IMR-90 (cell line): ENCODE data around the gene DYNLT2. TPM values are rescaled to one million over a fixed set of nuclear protein-coding genes. Genes with fewer than 3 reads are reported as not detected.

Source experiments
- ATAC-seq: fragments of 200-7000 bp; cut with Tn5 transposase; 2 replicates; pipeline ENCODE4 v1.9.1; 2020; ENCODE audit warnings: low read depth, mild to moderate bottlenecking, moderate library complexity
- BruUV-seq: library from RNA; stranded (reverse); fragments of 400-500 nt; replicated peaks from 2 replicates; lab custom pipeline; 2021; lab: Mats Ljungman, UMichigan
- CTCF ChIA-PET: fragments of 300-600 bp; formaldehyde crosslinking; extraction: SDS; loops from one replicate; lab custom pipeline; 2021; ENCODE audit warnings: antibody characterized with exemption; lab: Yijun Ruan, JAX
- POLR2A ChIA-PET: fragments of 300-600 bp; sonication (Branson Sonifier 250); formaldehyde crosslinking; loops from one replicate; lab custom pipeline; 2022; ENCODE audit warnings: antibody characterized with exemption; ENCODE audit not compliant: unreplicated experiment; lab: Charles Lee
- DNase-seq: peaks from one replicate; pipeline ENCODE4 v3.0.0; 2013
- H2AFZ ChIP-seq: replicated peaks from 2 replicates; pipeline ENCODE3; 2013; ENCODE audit warnings: low read length, mild to moderate bottlenecking; ENCODE audit not compliant: poor library complexity
- H2AK5ac ChIP-seq: 2 replicates; pipeline ENCODE4 v1.6.1; 2013; ENCODE audit warnings: low read depth, low read length, inconsistent platforms
- H2AK9ac ChIP-seq: replicated peaks from 2 replicates; pipeline ENCODE3; 2013; ENCODE audit warnings: mild to moderate bottlenecking, low read depth, low read length, moderate library complexity; ENCODE audit not compliant: poor library complexity
- H2BK120ac ChIP-seq: 2 replicates; pipeline ENCODE4 v1.6.1; 2013; ENCODE audit warnings: low read depth, low read length, inconsistent platforms
- H2BK15ac ChIP-seq: 3 replicates; pipeline ENCODE4 v1.6.1; 2013; ENCODE audit warnings: low read depth, low read length, inconsistent platforms
- H2BK20ac ChIP-seq: 2 replicates; pipeline ENCODE4 v1.6.1; 2013; ENCODE audit warnings: low read depth, mild to moderate bottlenecking, inconsistent platforms, low read length, moderate library complexity
- H2BK5ac ChIP-seq: 2 replicates; pipeline ENCODE4 v1.6.1; 2013; ENCODE audit warnings: mild to moderate bottlenecking, low read depth, low read length, inconsistent platforms; ENCODE audit not compliant: poor library complexity, severe bottlenecking
- H3K14ac ChIP-seq: replicated peaks from 2 replicates; pipeline ENCODE4 v1.6.1; 2013; ENCODE audit warnings: low read depth, low read length, inconsistent platforms
- H3K18ac ChIP-seq: 2 replicates; pipeline ENCODE4 v1.6.1; 2013; ENCODE audit warnings: low read depth, low read length, control low read depth
- H3K23ac ChIP-seq: 2 replicates; pipeline ENCODE4 v1.6.1; 2013; ENCODE audit warnings: low read depth, low read length, inconsistent platforms
- H3K27ac ChIP-seq: 2 replicates; pipeline ENCODE4 v1.5.1; 2013; ENCODE audit warnings: mild to moderate bottlenecking, control low read depth, low read length; ENCODE audit not compliant: insufficient read depth
- H3K27me3 ChIP-seq: 2 replicates; pipeline ENCODE4 v1.6.1; 2013; ENCODE audit warnings: low read length; ENCODE audit not compliant: control insufficient read depth, insufficient read depth
- H3K36me3 ChIP-seq: 2 replicates; pipeline ENCODE4 v1.6.1; 2013; ENCODE audit warnings: low read length, mixed read lengths; ENCODE audit not compliant: control insufficient read depth, insufficient read depth
- H3K4ac ChIP-seq: 2 replicates; pipeline ENCODE4 v1.6.1; 2013; ENCODE audit warnings: low read depth, low read length, inconsistent platforms
- H3K4me1 ChIP-seq: 2 replicates; pipeline ENCODE4 v1.6.1; 2013; ENCODE audit warnings: low read length, mixed read lengths; ENCODE audit not compliant: control insufficient read depth, insufficient read depth
- H3K4me2 ChIP-seq: 2 replicates; pipeline ENCODE4 v1.6.1; 2013; ENCODE audit warnings: low read depth, mild to moderate bottlenecking, control low read depth, low read length, moderate library complexity
- H3K4me3 ChIP-seq: 2 replicates; pipeline ENCODE4 v1.5.1; 2013; ENCODE audit warnings: low read depth, mild to moderate bottlenecking, control low read depth, low read length, moderate library complexity; ENCODE audit not compliant: insufficient read depth
- H3K56ac ChIP-seq: 2 replicates; pipeline ENCODE4 v1.6.1; 2013; ENCODE audit warnings: low read length, inconsistent platforms; ENCODE audit not compliant: insufficient read depth; ENCODE audit errors: extremely low read depth
- H3K79me1 ChIP-seq, 2 experiments: 2 replicates each; pipeline ENCODE4 v1.6.1; 2013; ENCODE audit warnings: low read length in 2 of 2, inconsistent platforms in 1 of 2, low read depth in 1 of 2
- H3K9ac ChIP-seq: 2 replicates; pipeline ENCODE4 v1.6.1; 2013; ENCODE audit warnings: low read depth, low read length, control low read depth
- H3K9me1 ChIP-seq: 2 replicates; pipeline ENCODE4 v1.6.1; 2013; ENCODE audit warnings: low read length, inconsistent platforms; ENCODE audit not compliant: insufficient read depth
- H3K9me3 ChIP-seq: 2 replicates; pipeline ENCODE4 v1.6.1; 2013; ENCODE audit warnings: low read length; ENCODE audit not compliant: control insufficient read depth, insufficient read depth
- H4K20me1 ChIP-seq: 2 replicates; pipeline ENCODE4 v1.6.1; 2013; ENCODE audit warnings: low read length, inconsistent platforms; ENCODE audit not compliant: insufficient read depth
- H4K5ac ChIP-seq: 2 replicates; pipeline ENCODE4 v1.6.1; 2013; ENCODE audit warnings: mild to moderate bottlenecking, low read depth, low read length, control low read depth
- H4K8ac ChIP-seq, 2 experiments: 2 replicates each; pipeline ENCODE4 v1.6.1; 2013; ENCODE audit warnings: low read depth in 2 of 2, low read length in 2 of 2, control low read depth in 1 of 2, inconsistent platforms in 1 of 2
- H4K91ac ChIP-seq: 2 replicates; pipeline ENCODE4 v1.6.1; 2013; ENCODE audit warnings: low read depth, low read length, inconsistent platforms; ENCODE audit not compliant: insufficient read depth
- BHLHE40 ChIP-seq: fragments of 150-350 bp; IDR thresholded peaks from 2 replicates; pipeline ENCODE4 v1.6.1; 2016; ENCODE audit warnings: mild to moderate bottlenecking, low read depth, low read length
- CHD1 ChIP-seq: IDR thresholded peaks from 2 replicates; pipeline ENCODE4 v1.6.1; 2012; ENCODE audit warnings: low read depth, low read length, improper control_type of control experiment
- CTCF ChIP-seq: conservative IDR thresholded peaks from 2 replicates; pipeline ENCODE4 v1.5.1; 2012; ENCODE audit warnings: mild to moderate bottlenecking, low read depth, low read length, improper control_type of control experiment
- ELK1 ChIP-seq: fragments of 150-350 bp; IDR thresholded peaks from 2 replicates; pipeline ENCODE4 v1.6.1; 2016; ENCODE audit warnings: low read depth, mild to moderate bottlenecking, low read length, moderate library complexity, borderline replicate concordance
- FOS ChIP-seq: fragments of 150-350 bp; IDR thresholded peaks from 2 replicates; pipeline ENCODE4 v1.6.1; 2016; ENCODE audit warnings: low read depth, low read length
- MAFK ChIP-seq: IDR thresholded peaks from 2 replicates; pipeline ENCODE4 v1.6.1; 2012; ENCODE audit warnings: low read depth, low read length, improper control_type of control experiment
- MAZ ChIP-seq: IDR thresholded peaks from 2 replicates; pipeline ENCODE4 v1.6.1; 2012; ENCODE audit warnings: low read depth, mild to moderate bottlenecking, low read length, improper control_type of control experiment, moderate library complexity, borderline replicate concordance
- MXI1 ChIP-seq: IDR thresholded peaks from 2 replicates; pipeline ENCODE4 v1.6.1; 2012; ENCODE audit warnings: low read depth, mild to moderate bottlenecking, low read length, moderate library complexity, borderline replicate concordance
- NFE2L2 ChIP-seq: fragments of 150-350 bp; IDR thresholded peaks from 2 replicates; pipeline ENCODE4 v1.6.1; 2016; ENCODE audit warnings: low read depth, mild to moderate bottlenecking, low read length
- POLR2A ChIP-seq: IDR thresholded peaks from 2 replicates; pipeline ENCODE4 v1.6.1; 2012; ENCODE audit warnings: mild to moderate bottlenecking, low read depth, low read length
- RAD21 ChIP-seq: IDR thresholded peaks from 2 replicates; pipeline ENCODE4 v1.6.1; 2012; ENCODE audit warnings: low read length, improper control_type of control experiment
- RCOR1 ChIP-seq: IDR thresholded peaks from 2 replicates; pipeline ENCODE4 v1.6.1; 2012; ENCODE audit warnings: mild to moderate bottlenecking, low read length, improper control_type of control experiment; ENCODE audit not compliant: insufficient replicate concordance
- RFX5 ChIP-seq: IDR thresholded peaks from 2 replicates; pipeline ENCODE4 v1.8.0; 2012; ENCODE audit warnings: low read depth, mild to moderate bottlenecking, low read length, moderate library complexity
- SMC3 ChIP-seq: fragments of 150-350 bp; IDR thresholded peaks from 2 replicates; pipeline ENCODE4 v1.6.1; 2016; ENCODE audit warnings: low read depth, mild to moderate bottlenecking, antibody characterized with exemption, low read length, moderate library complexity
- WGBS, 2 experiments: methylation state at CpG; one replicate each; pipeline versions ENCODE4 v1.1.5 to v1.1.7; 2013; ENCODE audit warnings: missing lambda C conversion rate in 2 of 2; ENCODE audit not compliant: insufficient read length in 1 of 2; ENCODE audit errors: extremely low coverage in 2 of 2; 5-methylcytosine and 5-hydroxymethylcytosine counted together
- dilution Hi-C: fragments of 300-500 bp; cut with HindIII; formaldehyde crosslinking; loops from one replicate; pipeline ENCODE4 v1.14.3; 2018; ENCODE audit warnings: low sequenced_read_pairs; ENCODE audit not compliant: unreplicated experiment
- in situ Hi-C: fragments of 300-500 bp; cut with MboI; formaldehyde crosslinking; loops from 3 replicates; pipeline ENCODE4 v1.14.3; 2019; ENCODE audit warnings: low sequenced_read_pairs, inconsistent platforms, mixed read lengths
- intact Hi-C: fragments of 100-400 bp; cut with micrococcal nuclease; formaldehyde crosslinking; loops from 2 replicates; pipeline ENCODE4 v1.10.0; 2022
- polyA plus RNA-seq, 3 experiments: library from polyadenylated mRNA; depleted of rRNA; stranded (reverse); fragments of >200 nt; gene quantifications; 2 replicates each; pipeline ENCODE4 v1.2.3, GENCODE V29; 2012; ENCODE audit warnings: low replicate concordance in 1 of 3
- total RNA-seq: library from RNA; depleted of rRNA; stranded (reverse); fragments of >200 nt; gene quantifications from 2 replicates; pipeline ENCODE4 v1.2.3, GENCODE V29; 2012

Gene DYNLT2
- total and polyA plus RNA-seq, 2 of the 4 experiments (the other 2 are of a cell fraction): 0.36 to 0.44 TPM

DNA sequence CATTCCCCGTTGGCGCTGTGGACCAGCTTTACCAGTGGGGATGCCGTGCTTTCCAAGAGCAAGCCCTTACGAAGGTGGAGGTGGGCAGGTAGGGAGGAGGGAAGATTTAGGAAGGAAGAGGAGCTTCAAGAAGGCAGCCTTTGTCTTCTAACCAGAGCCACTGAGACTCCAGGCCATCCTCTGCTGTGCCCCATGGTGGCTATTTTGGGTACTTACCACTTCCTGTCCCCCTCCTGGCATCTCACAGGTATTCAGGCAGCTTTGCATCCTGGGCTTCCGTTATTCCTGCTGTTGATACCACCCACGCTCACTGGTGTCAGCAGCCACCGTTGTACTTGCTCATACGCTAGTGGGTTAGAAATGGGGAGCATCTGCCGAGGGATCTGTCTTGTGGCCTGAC lies 23.0 kb upstream of the DYNLT2 start:
- no peak overlapping the region for H2BK20ac ChIP-seq
- intact Hi-C loops: no loop called here

More for the DNA sequence above, 23.0 kb upstream of the DYNLT2 start:
- Histone ChIP-seq H4K20me1 (no peaks in the 10 kb centered on the region), H2AK9ac (no peak overlapping the region), H2AK5ac (no peak overlapping the region), H4K8ac (no peak overlapping the region), H3K4me1 (no peaks in the 10 kb centered on the region), H2AFZ (no peak overlapping the region), H3K9me1 (no peaks in the 10 kb centered on the region; the same call in 1 of the 2 replicates), H3K18ac (no peak overlapping the region), H2BK120ac (no peak overlapping the region), H3K4ac (no peak overlapping the region), H3K9me3 (no peaks in the 10 kb centered on the region), H2BK5ac (no peak overlapping the region), H3K79me1 (no peaks in the 10 kb centered on the region), H3K9ac (no peak overlapping the region), H3K27me3 (no peaks in the 10 kb centered on the region), H3K4me2 (no peak overlapping the region), H3K14ac (no peak overlapping the region), H3K4me3 (no peak overlapping the region), H3K36me3 (peaks cover 29% of the 10 kb centered on the region), H3K27ac (no peak overlapping the region), H4K91ac (no peak overlapping the region), H4K5ac (no peak overlapping the region), H3K56ac (no peak overlapping the region), H3K23ac (no peak overlapping the region), H2BK15ac (no peak overlapping the region)
- BruUV-seq: no TSS peak
- POLR2A ChIA-PET: no interaction called here
- DNase-seq (no peak), ATAC-seq (no peak)
- dilution Hi-C loops (no loop called here), in situ Hi-C loops (no loop called here)
- TF ChIP-seq MAFK (no peak), RCOR1 (no peak), MXI1 (no peak), CHD1 (no peak), SMC3 (no peak), ELK1 (no peak), CTCF (no peak), MAZ (no peak), FOS (no peak), RAD21 (no peak), RFX5 (no peak), POLR2A (no peak), NFE2L2 (no peak), BHLHE40 (no peak)
- WGBS, 2 experiments: 95% methylated on average over 7 of the region's 9 CpGs; no CpG with 5 or more reads in 1 of the 2 experiments
- CTCF ChIA-PET: no interaction called here
